ENCODE results near the gene TCF7L1.

The TCF7L1 gene

DNA sequence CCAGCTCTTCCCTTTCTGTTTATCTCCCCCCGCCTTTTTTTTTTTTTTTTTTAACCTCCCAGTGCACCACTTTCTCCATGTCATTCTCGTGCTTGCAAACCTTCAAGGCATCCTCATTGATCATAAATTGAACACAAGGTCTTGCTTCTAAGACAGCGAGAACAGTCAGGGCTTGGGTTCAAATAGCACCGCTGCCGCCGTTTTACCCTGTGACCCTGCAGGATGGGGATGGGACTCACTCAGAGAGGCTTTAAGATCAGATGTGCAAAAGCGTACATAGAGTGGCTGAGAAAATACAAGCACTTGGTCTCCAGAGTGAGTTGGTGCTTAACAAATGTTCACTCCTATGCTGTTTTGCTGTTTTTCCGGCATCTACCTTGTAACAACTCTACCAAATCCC lies 93.6 kb downstream of the TCF7L1 start:
- no peak overlapping the region for H3K27ac ChIP-seq
- peaks cover 0 to 5% (median 0%) of the 10 kb centered on the region in 4 donors for H3K4me1 ChIP-seq
- DNase-seq = no peak
- TF ChIP-seq, protein P1, sequence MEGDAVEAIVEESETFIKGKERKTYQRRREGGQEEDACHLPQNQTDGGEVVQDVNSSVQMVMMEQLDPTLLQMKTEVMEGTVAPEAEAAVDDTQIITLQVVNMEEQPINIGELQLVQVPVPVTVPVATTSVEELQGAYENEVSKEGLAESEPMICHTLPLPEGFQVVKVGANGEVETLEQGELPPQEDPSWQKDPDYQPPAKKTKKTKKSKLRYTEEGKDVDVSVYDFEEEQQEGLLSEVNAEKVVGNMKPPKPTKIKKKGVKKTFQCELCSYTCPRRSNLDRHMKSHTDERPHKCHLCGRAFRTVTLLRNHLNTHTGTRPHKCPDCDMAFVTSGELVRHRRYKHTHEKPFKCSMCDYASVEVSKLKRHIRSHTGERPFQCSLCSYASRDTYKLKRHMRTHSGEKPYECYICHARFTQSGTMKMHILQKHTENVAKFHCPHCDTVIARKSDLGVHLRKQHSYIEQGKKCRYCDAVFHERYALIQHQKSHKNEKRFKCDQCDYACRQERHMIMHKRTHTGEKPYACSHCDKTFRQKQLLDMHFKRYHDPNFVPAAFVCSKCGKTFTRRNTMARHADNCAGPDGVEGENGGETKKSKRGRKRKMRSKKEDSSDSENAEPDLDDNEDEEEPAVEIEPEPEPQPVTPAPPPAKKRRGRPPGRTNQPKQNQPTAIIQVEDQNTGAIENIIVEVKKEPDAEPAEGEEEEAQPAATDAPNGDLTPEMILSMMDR (IDR thresholded peaks at IDR 0.05) = no peak
- H3K36me3 ChIP-seq = no peaks in the 10 kb centered on the region
- intact Hi-C loops (cut with DNase I; ENCODE audit: low total_unique reads) = no loop called here
- H3K9me3 ChIP-seq = no peaks in the 10 kb centered on the region
- no peak overlapping the region for H3K4me3 ChIP-seq
- H3K27me3 ChIP-seq = no peaks in the 10 kb centered on the region

DNA sequence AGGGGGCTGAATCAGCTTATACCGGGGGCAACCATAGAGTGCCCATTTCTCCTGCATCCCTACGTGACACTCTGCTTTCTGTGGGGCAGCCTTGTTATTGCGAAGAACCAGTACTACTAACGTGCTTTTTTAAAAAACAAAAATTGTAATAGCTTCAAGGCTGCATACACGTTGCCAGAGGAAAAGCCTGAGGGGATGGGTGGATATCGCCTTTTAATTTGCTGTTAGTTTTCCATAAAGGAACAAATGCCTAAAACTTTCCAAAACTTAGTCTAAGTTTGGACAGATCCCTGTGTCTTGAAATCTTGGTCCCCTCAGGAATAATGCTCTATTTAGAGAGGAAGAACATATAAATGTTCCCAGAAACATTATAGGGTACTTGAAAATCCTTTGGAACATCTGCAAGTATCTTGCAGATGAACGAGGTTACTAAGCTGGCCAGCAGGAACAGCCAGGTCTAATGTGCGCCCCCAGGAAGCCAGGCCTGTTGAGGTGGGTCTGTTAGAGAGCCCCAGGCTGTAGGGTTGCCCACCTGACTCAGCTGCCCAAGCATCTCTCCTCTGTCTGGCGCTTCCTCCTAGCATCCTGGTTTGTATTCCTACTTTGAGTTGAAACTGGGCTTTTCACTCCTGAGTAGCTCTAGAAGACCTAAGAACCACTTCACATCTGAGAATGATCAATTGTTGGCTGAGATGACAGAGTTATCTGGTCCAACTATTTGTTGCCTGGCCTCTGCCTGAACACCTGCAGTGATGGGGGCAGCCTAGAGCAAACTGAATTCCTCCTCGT lies 97.7 kb downstream of the TCF7L1 start:
- Histone ChIP-seq H3K36me3 (no peaks in the 10 kb centered on the region), H3K27me3 (no peaks in the 10 kb centered on the region), H3K27ac (no peak overlapping the region), H3K4me1 (peaks cover 0 to 5% (median 0%) of the 10 kb centered on the region in 4 donors), H3K9me3 (no peaks in the 10 kb centered on the region), H3K4me3 (no peak overlapping the region)
- DNase-seq = no peak
- intact Hi-C loops (cut with DNase I; ENCODE audit: low total_unique reads) = no loop called here
- TF ChIP-seq, protein P1 (IDR thresholded peaks at IDR 0.05) = no peak

DNA sequence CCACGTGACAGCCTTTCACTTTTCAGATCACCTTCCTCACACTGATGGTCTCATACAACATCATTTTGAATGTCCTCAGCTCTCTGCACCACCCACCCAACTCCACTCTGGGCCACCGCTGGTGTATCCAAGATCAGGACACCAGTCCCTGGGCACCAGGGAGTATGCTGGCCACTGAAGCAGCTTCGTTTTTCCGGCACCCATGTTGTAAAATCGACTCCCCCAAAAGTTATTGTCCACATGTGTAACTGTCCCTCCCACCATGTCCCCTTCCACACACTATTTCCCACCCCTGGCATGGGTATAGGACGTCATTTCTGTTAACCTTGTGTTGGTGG lies 98.2 kb downstream of the TCF7L1 start:
- Histone ChIP-seq H3K4me1 (peaks cover 0 to 5% (median 0%) of the 10 kb centered on the region in 4 donors), H3K4me3 (no peak overlapping the region), H3K27me3 (no peaks in the 10 kb centered on the region), H3K9me3 (no peaks in the 10 kb centered on the region), H3K27ac (no peak overlapping the region), H3K36me3 (no peaks in the 10 kb centered on the region)
- no peak for DNase-seq
- intact Hi-C loops (cut with DNase I; ENCODE audit: low total_unique reads) = no loop called here
- TF ChIP-seq, protein P1 (IDR thresholded peaks at IDR 0.05) = no peak

DNA sequence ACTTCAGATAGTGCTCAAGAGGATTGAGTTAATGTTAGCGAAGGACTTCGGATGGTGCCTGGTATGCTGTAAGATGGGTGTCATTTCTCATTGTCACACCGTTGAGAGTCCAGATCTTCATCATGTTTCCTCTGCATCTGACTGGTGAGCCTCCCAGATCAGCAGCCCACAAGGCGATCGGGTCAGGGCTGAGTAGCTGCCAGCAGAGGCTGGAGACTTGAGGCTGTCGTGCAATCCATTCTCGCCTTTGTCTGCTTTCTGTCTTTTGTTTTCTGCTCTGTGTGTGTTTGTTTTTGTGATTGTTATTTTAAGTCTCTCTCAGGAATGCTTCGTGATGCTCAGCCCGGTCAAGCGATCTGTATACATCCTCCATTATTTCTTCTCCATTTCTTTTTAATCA lies 98.8 kb downstream of the TCF7L1 start:
- H3K27me3 ChIP-seq = no peaks in the 10 kb centered on the region
- H3K27ac ChIP-seq = no peak overlapping the region
- TF ChIP-seq, protein P1 (IDR thresholded peaks at IDR 0.05) = no peak
- no peak overlapping the region for H3K4me3 ChIP-seq
- peaks cover 0 to 5% (median 0%) of the 10 kb centered on the region in 4 donors for H3K4me1 ChIP-seq
- intact Hi-C loops (cut with DNase I; ENCODE audit: low total_unique reads) = no loop called here
- no peaks in the 10 kb centered on the region for H3K9me3 ChIP-seq
- DNase-seq = no peak
- H3K36me3 ChIP-seq = no peaks in the 10 kb centered on the region

DNA sequence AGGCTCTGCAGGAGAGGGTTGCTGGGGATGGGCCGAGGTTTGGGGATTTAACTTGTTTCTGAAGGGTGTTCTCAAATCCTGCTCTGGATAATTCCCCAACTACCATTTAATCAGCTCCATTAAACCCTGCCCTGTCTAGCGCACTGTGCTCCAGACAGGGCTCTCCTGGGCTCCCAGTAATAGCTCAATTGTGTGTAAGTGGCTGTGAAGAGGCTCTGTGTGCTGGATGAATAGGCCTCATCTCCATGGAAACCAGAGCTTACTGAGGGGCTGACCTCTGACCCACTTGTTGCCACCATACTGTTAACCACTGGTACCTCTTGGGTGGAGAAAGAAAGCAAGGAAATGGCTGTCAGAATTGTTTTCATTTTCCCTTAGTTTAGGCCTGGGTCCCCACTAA lies 101.7 kb downstream of the TCF7L1 start:
- Histone ChIP-seq H3K27ac (no peak overlapping the region), H3K36me3 (no peaks in the 10 kb centered on the region), H3K4me3 (no peak overlapping the region), H3K27me3 (no peaks in the 10 kb centered on the region), H3K9me3 (no peaks in the 10 kb centered on the region), H3K4me1 (peaks cover 0 to 3% (median 0%) of the 10 kb centered on the region in 4 donors)
- TF ChIP-seq, protein P1 (IDR thresholded peaks at IDR 0.05) = no peak
- DNase-seq = no peak
- intact Hi-C loops (cut with DNase I; ENCODE audit: low total_unique reads) = no loop called here

All from tibial artery (tissue), 4 donors.